ENCODE data around the gene SIGLEC6. TPM values are rescaled to one million over a fixed set of nuclear protein-coding genes. Genes with fewer than 3 reads are reported as not detected.
A peak's percentile ranks its signal among the peaks of the same experiment; 100 is the strongest.

The SIGLEC6 gene
- total RNA-seq: not detected in 2 replicates

- no peak for TF ChIP-seq CTCF (IDR thresholded peaks at IDR 0.05; ENCODE audit: insufficient read depth, low read length, poor library complexity, severe bottlenecking)
- DNase-seq (ENCODE audit: low read depth): no peak
- Histone ChIP-seq H3K27me3 (ENCODE audit: control insufficient read depth, insufficient read depth, low read length) (no peaks in the 10 kb centered on the region), H3K4me3 (ENCODE audit: low read depth, low read length) (no peak within 1 kb of the TSS), H3K36me3 (ENCODE audit: control insufficient read depth, insufficient read depth, low read length) (no peaks in the 10 kb centered on the region)
Measured at GRCh38 chr19:51531349-51532315, at the start of gene SIGLEC6. Gene SIGLEC6 (minus strand): TSS chr19:51531670. CDS start chr19:51531648, 22 bp downstream.

DNA sequence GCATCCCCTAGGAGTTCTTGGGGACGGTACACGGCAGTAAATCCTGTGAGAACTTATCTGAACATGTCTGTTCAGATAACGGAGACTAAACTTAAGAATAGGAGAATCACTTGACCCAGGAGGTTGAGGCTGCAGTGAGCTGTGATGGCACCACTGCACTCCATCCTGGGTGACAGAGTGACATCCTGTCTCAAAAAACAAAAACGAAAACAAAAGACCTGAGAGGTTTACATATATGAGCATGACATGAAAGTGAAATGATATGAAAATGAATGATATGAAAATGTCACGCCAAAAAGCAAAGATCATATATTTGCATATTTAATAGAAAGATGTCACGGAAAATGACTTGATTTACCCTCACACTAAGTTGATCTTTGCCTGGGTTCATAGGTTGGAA, 45.4 kb upstream of the SIGLEC6 start:
- no peak for TF ChIP-seq CTCF (IDR thresholded peaks at IDR 0.05; ENCODE audit: insufficient read depth, low read length, poor library complexity, severe bottlenecking)
- DNase-seq (ENCODE audit: low read depth): no peak
- H3K4me3 ChIP-seq (ENCODE audit: low read depth, low read length): no peak overlapping the region
- peaks cover 1% of the 10 kb centered on the region for H3K36me3 ChIP-seq (ENCODE audit: control insufficient read depth, insufficient read depth, low read length)
- H3K27me3 ChIP-seq (ENCODE audit: control insufficient read depth, insufficient read depth, low read length): no peaks in the 10 kb centered on the region

DNA sequence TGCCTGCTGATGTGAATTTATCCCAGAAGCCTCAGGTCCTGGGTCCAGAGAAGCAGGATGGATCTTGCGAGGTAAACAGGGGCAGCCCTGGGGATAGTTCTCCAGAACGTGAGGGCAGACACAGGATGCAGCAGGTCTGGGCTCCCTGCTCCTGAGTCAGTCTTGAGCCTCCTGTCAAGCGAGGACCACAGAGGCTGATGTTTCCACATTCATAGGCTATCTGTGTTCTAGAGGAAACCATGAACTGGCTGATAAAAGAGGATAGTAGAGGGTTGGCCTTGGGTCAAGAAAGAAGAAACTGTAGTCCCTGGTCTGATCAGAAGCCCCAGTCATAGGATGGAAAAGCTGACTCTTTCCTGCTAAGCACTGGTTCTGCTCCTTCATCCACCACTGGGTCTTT, 41.9 kb upstream of the SIGLEC6 start:
- H3K27me3 ChIP-seq (ENCODE audit: control insufficient read depth, insufficient read depth, low read length): no peaks in the 10 kb centered on the region
- TF ChIP-seq CTCF (IDR thresholded peaks at IDR 0.05; ENCODE audit: insufficient read depth, low read length, poor library complexity, severe bottlenecking): no peak
- H3K36me3 ChIP-seq (ENCODE audit: control insufficient read depth, insufficient read depth, low read length): peaks cover 1% of the 10 kb centered on the region
- H3K4me3 ChIP-seq (ENCODE audit: low read depth, low read length): no peak overlapping the region
- DNase-seq (ENCODE audit: low read depth): no peak

GRCh38 chr19:51572908-51573307, 41.4 kb upstream of the SIGLEC6 start:
- Histone ChIP-seq H3K36me3 (ENCODE audit: control insufficient read depth, insufficient read depth, low read length) (peaks cover 1% of the 10 kb centered on the region), H3K27me3 (ENCODE audit: control insufficient read depth, insufficient read depth, low read length) (no peaks in the 10 kb centered on the region), H3K4me3 (ENCODE audit: low read depth, low read length) (no peak overlapping the region)
- peak; percentile 10 for DNase-seq (ENCODE audit: low read depth)
- no peak for TF ChIP-seq CTCF (IDR thresholded peaks at IDR 0.05; ENCODE audit: insufficient read depth, low read length, poor library complexity, severe bottlenecking)

DNA sequence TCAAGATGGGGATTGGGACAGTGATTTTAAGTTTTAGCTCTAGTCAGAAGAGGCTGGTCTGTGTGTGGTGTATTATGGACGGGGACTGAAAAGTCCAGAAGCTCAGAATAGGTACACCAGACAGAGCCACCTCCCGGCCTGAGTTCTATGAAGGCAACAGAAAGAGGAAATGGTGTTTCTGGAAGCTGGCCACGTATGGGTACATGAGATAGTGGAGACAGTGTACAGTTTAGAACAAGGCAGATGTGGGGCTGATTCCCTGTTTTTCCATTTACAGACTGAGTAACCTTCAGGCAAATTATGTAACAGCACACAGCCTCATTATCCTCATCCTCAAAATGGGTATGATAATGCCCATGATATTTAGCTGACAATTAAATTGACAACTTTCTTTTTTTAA, 40.9 kb upstream of the SIGLEC6 start:
- Histone ChIP-seq H3K36me3 (ENCODE audit: control insufficient read depth, insufficient read depth, low read length) (peaks cover 1% of the 10 kb centered on the region), H3K4me3 (ENCODE audit: low read depth, low read length) (no peak overlapping the region), H3K27me3 (ENCODE audit: control insufficient read depth, insufficient read depth, low read length) (no peaks in the 10 kb centered on the region)
- no peak for DNase-seq (ENCODE audit: low read depth)
- no peak for TF ChIP-seq CTCF (IDR thresholded peaks at IDR 0.05; ENCODE audit: insufficient read depth, low read length, poor library complexity, severe bottlenecking)

Data from kidney epithelial cell (primary cell).